ENCODE measurements around the gene WDR35. TPM values are rescaled to one million over a fixed set of nuclear protein-coding genes. Genes with fewer than 3 reads are reported as not detected.
"Not testable (repeated sequence)": the region's sequence is repeated elsewhere in the genome, so short reads cannot be mapped to it uniquely, and the experiment has no call there.

The WDR35 gene
- total RNA-seq, 4 donors from 2014 or later: 2.5 to 6.8 (median 4.4) TPM

DNA sequence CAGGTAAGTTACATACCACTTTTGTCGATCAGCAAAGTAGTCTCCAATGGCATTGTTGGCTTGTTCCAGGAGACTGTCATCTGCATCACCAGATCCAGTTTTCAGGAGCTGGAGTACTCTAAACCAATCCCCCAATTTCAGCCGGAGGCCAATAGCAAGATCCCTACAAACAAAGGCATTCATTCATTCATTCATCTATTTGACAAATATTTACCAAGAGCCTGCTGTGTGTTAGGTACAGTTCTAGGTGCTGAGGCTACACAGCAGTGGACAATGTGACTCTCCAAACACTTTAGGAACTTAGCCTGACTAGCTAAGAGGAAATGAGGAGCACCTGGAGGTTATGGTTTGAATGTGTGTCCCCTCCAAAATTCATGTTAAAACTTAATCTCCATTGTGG, 53.7 kb downstream of the WDR35 start:
- no peak for TF ChIP-seq POLR2A (IDR thresholded peaks at IDR 0.05)
- TF ChIP-seq, protein P1, sequence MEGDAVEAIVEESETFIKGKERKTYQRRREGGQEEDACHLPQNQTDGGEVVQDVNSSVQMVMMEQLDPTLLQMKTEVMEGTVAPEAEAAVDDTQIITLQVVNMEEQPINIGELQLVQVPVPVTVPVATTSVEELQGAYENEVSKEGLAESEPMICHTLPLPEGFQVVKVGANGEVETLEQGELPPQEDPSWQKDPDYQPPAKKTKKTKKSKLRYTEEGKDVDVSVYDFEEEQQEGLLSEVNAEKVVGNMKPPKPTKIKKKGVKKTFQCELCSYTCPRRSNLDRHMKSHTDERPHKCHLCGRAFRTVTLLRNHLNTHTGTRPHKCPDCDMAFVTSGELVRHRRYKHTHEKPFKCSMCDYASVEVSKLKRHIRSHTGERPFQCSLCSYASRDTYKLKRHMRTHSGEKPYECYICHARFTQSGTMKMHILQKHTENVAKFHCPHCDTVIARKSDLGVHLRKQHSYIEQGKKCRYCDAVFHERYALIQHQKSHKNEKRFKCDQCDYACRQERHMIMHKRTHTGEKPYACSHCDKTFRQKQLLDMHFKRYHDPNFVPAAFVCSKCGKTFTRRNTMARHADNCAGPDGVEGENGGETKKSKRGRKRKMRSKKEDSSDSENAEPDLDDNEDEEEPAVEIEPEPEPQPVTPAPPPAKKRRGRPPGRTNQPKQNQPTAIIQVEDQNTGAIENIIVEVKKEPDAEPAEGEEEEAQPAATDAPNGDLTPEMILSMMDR (IDR thresholded peaks at IDR 0.05): no peak
- H3K4me3 ChIP-seq (ENCODE audit: low read depth, poor library complexity, severe bottlenecking): no peak overlapping the region
- WGBS, 2 donors: 93 to 100% methylated on average over 2 of the region's 2 CpGs
- DNase-seq (ENCODE audit: low spot score in 2 of 2): no peak
- intact Hi-C loops (cut with DNase I; ENCODE audit: low total_unique reads): no loop called here

DNA sequence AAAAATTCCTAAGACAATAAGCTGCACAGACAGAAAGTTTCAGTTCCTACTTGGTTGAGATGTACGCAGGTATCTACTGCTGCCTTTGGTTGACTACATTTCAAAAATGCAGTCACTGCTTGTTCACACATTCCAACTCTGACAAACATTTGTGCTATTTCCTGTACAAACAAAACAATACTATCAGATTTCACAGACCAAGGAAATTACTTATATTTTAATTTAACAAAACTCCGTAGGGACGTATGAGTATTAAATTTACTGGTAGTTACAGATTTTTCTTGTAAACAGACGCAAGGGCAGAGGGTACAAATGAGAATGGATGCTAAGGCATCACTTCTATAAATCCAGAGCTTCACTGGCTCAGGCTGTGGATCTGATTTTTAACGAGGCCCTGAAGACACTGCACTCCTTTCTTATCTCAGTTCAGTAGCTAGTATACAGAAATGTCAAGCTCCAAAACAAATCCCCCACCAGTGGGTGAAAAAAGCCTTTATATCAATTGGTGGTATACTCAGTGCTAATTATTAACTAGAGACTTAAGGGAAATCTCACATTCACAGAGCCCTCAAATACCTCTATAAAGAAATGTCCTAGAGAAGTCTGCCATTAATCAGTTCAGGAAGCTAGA, 56.4 kb downstream of the WDR35 start:
- TF ChIP-seq, protein P1 (IDR thresholded peaks at IDR 0.05): no peak
- TF ChIP-seq POLR2A (IDR thresholded peaks at IDR 0.05): no peak
- 58 to 63% methylated on average over 5 of the region's 5 CpGs for WGBS, 2 donors
- H3K4me3 ChIP-seq (ENCODE audit: low read depth, poor library complexity, severe bottlenecking): no peak overlapping the region
- intact Hi-C loops (cut with DNase I; ENCODE audit: low total_unique reads): no loop called here
- no peak for DNase-seq (ENCODE audit: low spot score in 2 of 2)

DNA sequence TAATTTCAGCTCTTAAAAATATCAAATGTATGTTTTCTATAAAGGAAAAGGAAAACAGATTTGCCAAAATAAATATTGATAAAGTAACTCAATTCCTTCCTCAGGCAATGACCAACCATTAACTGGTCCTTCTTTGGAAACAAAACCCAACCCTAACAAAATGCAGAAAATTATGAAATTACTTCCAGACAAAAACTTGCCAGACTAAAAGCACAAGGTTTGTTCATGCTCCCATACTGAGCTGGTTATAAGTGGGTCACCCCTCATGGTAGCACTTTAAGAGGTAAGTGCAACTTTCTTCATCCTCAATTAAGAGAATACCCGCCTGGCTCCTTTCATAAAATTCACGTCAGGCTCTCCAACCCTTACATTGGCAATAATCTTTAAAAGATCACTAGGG, 57.0 kb downstream of the WDR35 start:
- no peak overlapping the region for H3K4me3 ChIP-seq (ENCODE audit: low read depth, poor library complexity, severe bottlenecking)
- WGBS, 2 donors: 81 to 90% methylated on average over 2 of the region's 2 CpGs
- intact Hi-C loops (cut with DNase I; ENCODE audit: low total_unique reads): no loop called here
- TF ChIP-seq, protein P1 (IDR thresholded peaks at IDR 0.05): no peak
- no peak for TF ChIP-seq POLR2A (IDR thresholded peaks at IDR 0.05)
- no peak for DNase-seq (ENCODE audit: low spot score in 2 of 2)

DNA sequence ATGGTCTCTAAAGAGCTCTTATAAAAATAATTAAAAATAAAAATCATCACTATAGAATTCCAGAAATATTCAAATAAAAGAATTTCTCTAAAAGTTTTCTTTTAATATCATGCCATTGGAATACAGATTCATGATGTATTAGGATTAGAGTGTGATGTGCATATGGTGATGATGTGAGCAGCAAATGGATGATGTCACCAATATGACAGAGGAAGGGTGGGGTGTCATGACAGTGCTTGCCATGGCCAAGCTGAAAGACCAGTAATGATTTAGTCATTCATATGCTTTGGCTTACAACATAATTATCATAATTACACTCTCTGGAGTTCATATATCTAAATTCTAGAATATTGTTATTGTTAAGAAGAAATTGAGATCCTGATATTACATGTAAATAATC, 60.7 kb downstream of the WDR35 start:
- no peak for TF ChIP-seq POLR2A (IDR thresholded peaks at IDR 0.05)
- TF ChIP-seq, protein P1 (IDR thresholded peaks at IDR 0.05): no peak
- intact Hi-C loops (cut with DNase I; ENCODE audit: low total_unique reads): no loop called here
- no peak overlapping the region for H3K4me3 ChIP-seq (ENCODE audit: low read depth, poor library complexity, severe bottlenecking)
- DNase-seq (ENCODE audit: low spot score in 2 of 2): no peak

DNA sequence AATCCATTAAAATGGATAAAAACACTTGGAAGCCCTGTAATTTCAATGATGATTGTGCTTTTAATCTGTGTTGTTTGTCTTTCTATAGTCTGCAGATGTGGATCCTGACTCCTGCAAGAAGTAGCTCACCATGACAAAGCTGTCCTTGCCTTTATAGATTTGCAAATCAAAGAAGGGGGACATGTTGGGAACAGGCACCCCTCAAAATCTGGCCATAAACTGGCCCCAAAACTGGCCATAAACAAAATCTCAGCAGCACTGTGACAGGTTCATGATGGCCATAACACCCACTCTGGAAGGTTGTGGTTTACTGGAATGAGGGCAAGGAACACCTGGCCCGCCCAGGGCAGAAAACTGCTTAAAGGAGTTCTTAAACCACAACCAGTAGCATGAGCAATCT, 62.1 kb downstream of the WDR35 start:
- 94 to 100% methylated on average over 1 of the region's 1 CpG for WGBS, 2 donors
- H3K4me3 ChIP-seq (ENCODE audit: low read depth, poor library complexity, severe bottlenecking); intact Hi-C loops (cut with DNase I; ENCODE audit: low total_unique reads); DNase-seq (ENCODE audit: low spot score in 2 of 2): not testable (repeated sequence)

DNA sequence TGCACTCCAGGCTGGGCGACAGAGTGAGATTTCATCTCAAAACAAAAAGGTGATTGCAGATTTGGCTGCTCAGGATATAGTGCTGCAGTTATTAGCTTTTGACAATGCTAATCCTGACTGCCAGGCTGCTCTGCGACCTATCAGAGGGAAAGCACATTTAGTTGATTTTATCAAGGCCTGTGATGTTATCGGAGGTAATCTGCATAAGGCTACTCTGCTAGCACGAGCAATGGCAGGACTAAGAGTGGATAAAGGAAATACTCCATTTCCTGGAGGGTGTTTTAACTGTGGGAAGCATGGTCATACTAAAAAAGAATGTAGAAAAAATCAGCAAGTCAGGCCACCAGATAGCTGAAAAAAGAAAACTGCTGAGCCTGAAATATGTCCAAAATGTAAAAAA, 65.4 kb downstream of the WDR35 start:
- H3K4me3 ChIP-seq (ENCODE audit: low read depth, poor library complexity, severe bottlenecking); intact Hi-C loops (cut with DNase I; ENCODE audit: low total_unique reads); DNase-seq (ENCODE audit: low spot score in 2 of 2): not testable (repeated sequence)

DNA sequence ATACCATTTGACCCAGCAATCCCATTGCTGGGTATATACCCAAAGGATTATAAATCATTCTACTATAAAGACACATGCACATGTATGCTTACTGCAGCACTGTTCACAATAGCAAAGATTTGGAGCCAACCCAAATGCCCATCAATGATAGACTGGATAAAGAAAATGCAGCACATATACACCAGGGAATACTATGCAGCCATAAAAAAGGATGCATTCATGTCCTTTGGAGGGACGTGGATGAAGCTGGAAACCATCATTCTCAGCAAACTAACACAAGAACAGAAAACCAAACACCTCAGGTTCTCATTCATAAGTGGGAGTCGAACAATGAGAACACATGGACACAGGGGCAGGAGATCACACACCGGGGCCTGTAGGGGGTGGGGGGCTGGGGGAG, 67.7 kb downstream of the WDR35 start:
- H3K4me3 ChIP-seq (ENCODE audit: low read depth, poor library complexity, severe bottlenecking); DNase-seq (ENCODE audit: low spot score in 2 of 2); intact Hi-C loops (cut with DNase I; ENCODE audit: low total_unique reads): not testable (repeated sequence)
- WGBS, 2 donors: 76 to 83% methylated on average over 3 of the region's 3 CpGs

More for the DNA sequence above, 65.4 kb downstream of the WDR35 start:
- WGBS, 2 donors: 83 to 86% methylated on average over 4 of the region's 4 CpGs

All from lower leg skin (tissue), 4 donors.